ENCODE data around the gene OPCML. TPM values are rescaled to one million over a fixed set of nuclear protein-coding genes. Genes with fewer than 3 reads are reported as not detected.

Gene OPCML
- total RNA-seq, 2 donors from 2014 or later, result 0.04 TPM; not detected in 1

DNA sequence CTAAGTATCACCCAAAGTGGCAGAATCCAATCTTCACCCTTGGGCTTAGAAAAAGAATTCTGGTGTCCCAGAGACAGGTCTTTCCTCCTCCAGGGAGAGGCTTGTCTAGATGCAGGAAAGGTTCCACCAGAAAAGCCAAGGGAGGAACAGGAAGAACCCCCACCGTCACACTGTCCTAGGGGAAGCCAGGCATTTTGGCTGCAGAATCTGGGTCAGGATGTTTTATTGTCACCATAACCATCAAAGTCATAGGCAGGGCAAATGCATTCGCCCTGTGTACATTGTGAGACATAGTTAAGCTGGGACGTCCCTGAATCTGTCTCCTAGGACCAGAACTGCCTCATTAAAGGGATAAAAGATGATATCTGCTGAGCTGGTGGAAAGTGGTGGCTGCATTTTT is 590.5 kb downstream of the OPCML start:
- Histone ChIP-seq H3K27ac (no peak overlapping the region), H3K4me1 (peaks cover 0 to 13% of the 10 kb centered on the region in 2 donors), H3K27me3 (peaks cover 8 to 10% of the 10 kb centered on the region in 2 donors), H3K36me3 (no peaks in the 10 kb centered on the region), H3K4me3 (no peak overlapping the region), H3K9me3 (no peaks in the 10 kb centered on the region)
- no peak for DNase-seq (ENCODE audit: low spot score)
- TF ChIP-seq, protein P1, sequence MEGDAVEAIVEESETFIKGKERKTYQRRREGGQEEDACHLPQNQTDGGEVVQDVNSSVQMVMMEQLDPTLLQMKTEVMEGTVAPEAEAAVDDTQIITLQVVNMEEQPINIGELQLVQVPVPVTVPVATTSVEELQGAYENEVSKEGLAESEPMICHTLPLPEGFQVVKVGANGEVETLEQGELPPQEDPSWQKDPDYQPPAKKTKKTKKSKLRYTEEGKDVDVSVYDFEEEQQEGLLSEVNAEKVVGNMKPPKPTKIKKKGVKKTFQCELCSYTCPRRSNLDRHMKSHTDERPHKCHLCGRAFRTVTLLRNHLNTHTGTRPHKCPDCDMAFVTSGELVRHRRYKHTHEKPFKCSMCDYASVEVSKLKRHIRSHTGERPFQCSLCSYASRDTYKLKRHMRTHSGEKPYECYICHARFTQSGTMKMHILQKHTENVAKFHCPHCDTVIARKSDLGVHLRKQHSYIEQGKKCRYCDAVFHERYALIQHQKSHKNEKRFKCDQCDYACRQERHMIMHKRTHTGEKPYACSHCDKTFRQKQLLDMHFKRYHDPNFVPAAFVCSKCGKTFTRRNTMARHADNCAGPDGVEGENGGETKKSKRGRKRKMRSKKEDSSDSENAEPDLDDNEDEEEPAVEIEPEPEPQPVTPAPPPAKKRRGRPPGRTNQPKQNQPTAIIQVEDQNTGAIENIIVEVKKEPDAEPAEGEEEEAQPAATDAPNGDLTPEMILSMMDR (IDR thresholded peaks at IDR 0.05), result no peak

DNA sequence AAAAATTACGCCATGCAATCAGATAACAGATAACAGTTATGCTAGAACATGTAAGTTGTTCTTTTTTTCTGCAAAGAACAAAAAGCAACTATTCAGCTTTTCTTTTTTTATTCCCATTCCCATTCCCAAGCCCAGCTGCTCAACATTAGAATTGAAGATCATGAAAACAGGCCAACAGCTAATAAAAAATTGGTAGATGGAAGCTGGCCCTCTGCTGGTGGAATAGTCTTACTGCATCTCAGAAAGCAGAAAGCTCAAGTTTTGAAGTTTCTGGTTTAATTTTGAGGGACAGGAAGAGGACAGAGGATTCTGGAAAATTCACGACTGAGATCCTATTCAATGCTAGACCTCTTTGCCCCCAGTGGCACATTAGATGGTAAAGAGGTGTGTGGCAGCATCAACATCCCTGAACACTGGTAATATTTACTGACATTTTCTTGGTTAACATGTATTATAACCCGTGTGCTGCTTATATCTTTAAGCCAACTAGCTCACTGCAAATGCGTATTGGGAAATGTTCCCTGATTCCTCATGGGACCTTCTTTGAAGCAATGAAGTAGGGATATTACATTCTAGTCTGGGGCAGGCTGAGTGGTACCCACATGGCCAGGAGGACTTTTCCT is 591.2 kb downstream of the OPCML start:
- peaks cover 8 to 10% of the 10 kb centered on the region in 2 donors for H3K27me3 ChIP-seq
- peaks cover 0 to 13% of the 10 kb centered on the region in 2 donors for H3K4me1 ChIP-seq
- no peaks in the 10 kb centered on the region for H3K36me3 ChIP-seq
- no peak overlapping the region for H3K4me3 ChIP-seq
- no peak for DNase-seq (ENCODE audit: low spot score)
- H3K9me3 ChIP-seq, result no peaks in the 10 kb centered on the region
- TF ChIP-seq, protein P1 (IDR thresholded peaks at IDR 0.05), result peak; percentile 80 to 89
- H3K27ac ChIP-seq, result no peak overlapping the region

DNA sequence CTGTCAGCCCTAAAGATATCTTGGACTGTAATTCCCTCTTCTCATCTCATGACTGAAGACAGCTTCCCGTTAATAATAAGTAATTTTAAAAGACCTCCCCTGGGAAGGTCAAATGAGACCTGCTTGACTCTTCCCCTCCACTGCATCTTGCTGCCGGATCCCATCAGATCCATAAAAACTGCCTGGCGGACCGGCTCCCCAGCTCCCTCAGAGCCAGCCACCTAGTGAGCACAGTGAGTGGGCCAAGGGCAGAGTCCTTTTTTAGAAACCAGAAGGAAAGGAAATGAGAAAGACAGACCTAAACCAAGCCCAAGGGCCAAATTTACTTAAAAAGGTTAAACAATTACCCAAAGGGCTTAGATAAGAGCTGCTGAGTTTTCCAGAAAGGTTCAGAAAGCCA is 595.3 kb downstream of the OPCML start:
- DNase-seq (ENCODE audit: low spot score), result no peak
- H3K4me1 ChIP-seq, result no peaks in the 10 kb centered on the region
- no peaks in the 10 kb centered on the region for H3K9me3 ChIP-seq
- no peaks in the 10 kb centered on the region for H3K27me3 ChIP-seq
- no peak overlapping the region for H3K4me3 ChIP-seq
- H3K27ac ChIP-seq, result no peak overlapping the region
- H3K36me3 ChIP-seq, result no peaks in the 10 kb centered on the region
- TF ChIP-seq, protein P1 (IDR thresholded peaks at IDR 0.05), result no peak

DNA sequence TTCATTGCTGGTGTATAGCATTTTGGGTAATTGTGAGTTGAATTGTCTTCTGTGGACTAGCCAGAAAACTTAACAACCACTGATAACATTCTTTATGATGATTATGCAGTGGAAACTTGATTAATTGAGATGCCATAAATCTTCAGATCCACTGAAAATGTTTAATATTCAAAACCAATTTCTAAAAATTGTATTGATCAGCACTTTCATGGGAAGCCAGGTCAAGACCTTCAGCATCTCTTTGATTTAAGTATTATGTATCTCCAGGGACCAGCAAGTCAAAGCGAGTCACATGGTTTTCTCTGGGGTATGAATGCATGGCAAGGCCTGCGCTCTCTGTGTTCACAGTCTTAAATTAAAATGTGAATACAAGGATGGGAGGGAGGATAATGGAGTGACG is 596.9 kb downstream of the OPCML start:
- Histone ChIP-seq H3K27ac (no peak overlapping the region), H3K36me3 (no peaks in the 10 kb centered on the region), H3K27me3 (no peaks in the 10 kb centered on the region), H3K4me3 (no peak overlapping the region), H3K9me3 (no peaks in the 10 kb centered on the region), H3K4me1 (no peaks in the 10 kb centered on the region)
- TF ChIP-seq, protein P1 (IDR thresholded peaks at IDR 0.05), result no peak
- DNase-seq (ENCODE audit: low spot score), result no peak

DNA sequence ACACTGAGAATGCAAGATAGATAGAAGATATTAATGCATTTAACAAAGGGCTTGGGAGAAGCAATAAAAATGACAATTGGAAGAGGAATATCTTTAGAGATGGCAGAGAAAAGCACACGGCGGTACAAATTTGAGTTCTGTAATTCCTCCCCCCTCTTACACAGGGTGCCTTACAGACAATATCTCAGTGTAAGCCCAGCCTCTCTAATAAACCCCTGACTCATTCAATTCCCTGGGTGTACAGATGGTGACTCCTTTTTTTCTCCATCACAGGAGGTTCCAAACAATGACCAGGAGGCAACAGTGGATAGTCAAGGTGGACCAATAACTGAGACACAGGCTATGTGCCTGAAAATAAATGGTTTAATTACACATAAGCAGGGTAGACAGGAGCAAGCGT is 598.6 kb downstream of the OPCML start:
- DNase-seq (ENCODE audit: low spot score), result no peak
- TF ChIP-seq, protein P1 (IDR thresholded peaks at IDR 0.05), result no peak
- no peaks in the 10 kb centered on the region for H3K36me3 ChIP-seq
- H3K9me3 ChIP-seq, result no peaks in the 10 kb centered on the region
- no peaks in the 10 kb centered on the region for H3K4me1 ChIP-seq
- no peaks in the 10 kb centered on the region for H3K27me3 ChIP-seq
- no peak overlapping the region for H3K27ac ChIP-seq
- H3K4me3 ChIP-seq, result no peak overlapping the region
